H1 (cell line): Measurements from ENCODE around the gene CCDC148. TPM values are rescaled to one million over a fixed set of nuclear protein-coding genes. Genes with fewer than 3 reads are reported as not detected.

Experiments
- CTCF ChIA-PET: fragments of 300-600 bp; sonication (Branson Sonifier 250); formaldehyde crosslinking; loops from one replicate; lab custom pipeline; 2021; ENCODE audit not compliant: partially characterized antibody; lab: Charles Lee
- POLR2A ChIA-PET: fragments of 300-600 bp; sonication (Branson Sonifier 250); formaldehyde crosslinking; loops from one replicate; lab custom pipeline; 2021; ENCODE audit warnings: inconsistent platforms; ENCODE audit not compliant: partially characterized antibody; lab: Charles Lee
- DNase-seq, 2 experiments: peaks; one replicate each; pipeline versions ENCODE4 v3.0.0 to v3.0.0-alpha.2; 2010 to 2022; ENCODE audit warnings: low spot score in 2 of 2, low read depth in 1 of 2, mixed read lengths in 1 of 2
- FAIRE-seq: peaks from 2 replicates; lab custom pipeline; 2011; peaks lifted over from hg19 to GRCh38; lab: Jason Lieb, UNC
- H2AFZ ChIP-seq: 2 replicates; pipeline ENCODE4 v1.8.1; 2012; ENCODE audit warnings: low read length, inconsistent platforms
- H2AK5ac ChIP-seq: 2 replicates; pipeline ENCODE4 v1.6.1; 2013; ENCODE audit warnings: low read depth, low read length
- H2BK120ac ChIP-seq: replicated peaks from 2 replicates; pipeline ENCODE3; 2013; ENCODE audit warnings: low read depth, low read length, inconsistent platforms
- H2BK12ac ChIP-seq: 2 replicates; pipeline ENCODE4 v1.6.1; 2013; ENCODE audit warnings: low read depth, low read length
- H2BK15ac ChIP-seq: 2 replicates; pipeline ENCODE4 v1.6.1; 2013; ENCODE audit warnings: low read length
- H2BK20ac ChIP-seq: 2 replicates; pipeline ENCODE4 v1.6.1; 2013; ENCODE audit warnings: low read length
- H2BK5ac ChIP-seq: 2 replicates; pipeline ENCODE4 v1.6.1; 2013; ENCODE audit warnings: low read depth, low read length
- H3K14ac ChIP-seq: 2 replicates; pipeline ENCODE4 v1.6.1; 2013; ENCODE audit warnings: inconsistent platforms; ENCODE audit not compliant: insufficient read length
- H3K18ac ChIP-seq: 2 replicates; pipeline ENCODE4 v1.6.1; 2013; ENCODE audit warnings: low read length; ENCODE audit errors: extremely low read depth
- H3K23ac ChIP-seq: 2 replicates; pipeline ENCODE4 v1.6.1; 2013; ENCODE audit warnings: inconsistent platforms; ENCODE audit not compliant: insufficient read length
- H3K23me2 ChIP-seq: 2 replicates; pipeline ENCODE4 v1.6.1; 2013; ENCODE audit warnings: low read depth, low read length
- H3K27ac ChIP-seq: 2 replicates; pipeline ENCODE4 v1.6.1; 2011; ENCODE audit warnings: low read depth, low read length, inconsistent platforms
- H3K27me3 ChIP-seq, 4 experiments: replicated peaks in 1 of 4; 1 replicate in 1 of 4; 2 replicates in 3 of 4; pipeline versions ENCODE4 v1.6.1 to v1.8.1; 2011 to 2013; ENCODE audit warnings: low read length in 3 of 4, mild to moderate bottlenecking in 3 of 4, inconsistent platforms in 2 of 4, mixed read lengths in 2 of 4, moderate library complexity in 1 of 4; ENCODE audit not compliant: control insufficient read depth in 3 of 4, insufficient read depth in 3 of 4; ENCODE audit errors: extremely low read depth in 1 of 4
- H3K36me3 ChIP-seq, 4 experiments: 2 replicates each; pipeline versions ENCODE4 v1.6.1 to v1.8.1; 2011 to 2013; ENCODE audit warnings: mild to moderate bottlenecking in 4 of 4, low read length in 3 of 4, moderate library complexity in 2 of 4, control low read depth in 1 of 4, inconsistent platforms in 1 of 4; ENCODE audit not compliant: insufficient read depth in 4 of 4, control insufficient read depth in 2 of 4
- H3K4ac ChIP-seq: replicated peaks from 2 replicates; pipeline ENCODE3; 2013; ENCODE audit warnings: low read length, low read depth, mixed read lengths, inconsistent platforms; ENCODE audit not compliant: insufficient read length
- H3K4me1 ChIP-seq, 4 experiments: replicated peaks in 1 of 4; 1 replicate in 1 of 4; 2 replicates in 3 of 4; pipeline versions ENCODE4 v1.6.1 to v1.8.1; 2011 to 2013; ENCODE audit warnings: low read length in 3 of 4, inconsistent platforms in 2 of 4, mixed read lengths in 1 of 4; ENCODE audit not compliant: insufficient read depth in 4 of 4, control insufficient read depth in 3 of 4
- H3K4me2 ChIP-seq, 2 experiments: 2 replicates each; pipeline versions ENCODE4 v1.6.1 to v1.8.1; 2011 to 2013; ENCODE audit warnings: low read depth in 2 of 2, low read length in 2 of 2, control low read depth in 1 of 2, inconsistent platforms in 1 of 2, mild to moderate bottlenecking in 1 of 2; ENCODE audit not compliant: insufficient read depth in 1 of 2
- H3K4me3 ChIP-seq, 4 experiments: fragments of 200-600, 300-600 bp in 1 of 4; sonication (generic), shearing (Covaris generic), sonication (Bioruptor Twin) in 1 of 4; 2 replicates each; pipeline versions ENCODE4 v1.5.1 to v1.8.1; 2011 to 2016; ENCODE audit warnings: low read length in 4 of 4, low read depth in 3 of 4, control low read depth in 2 of 4, inconsistent platforms in 2 of 4, mild to moderate bottlenecking in 2 of 4, mixed read lengths in 1 of 4, moderate library complexity in 1 of 4; ENCODE audit not compliant: insufficient read depth in 2 of 4; ENCODE audit errors: extremely low read depth in 1 of 4
- H3K56ac ChIP-seq: replicated peaks from 2 replicates; pipeline ENCODE3; 2013; ENCODE audit warnings: low read depth, mild to moderate bottlenecking, mixed read lengths, low read length, inconsistent platforms; ENCODE audit not compliant: insufficient read length
- H3K79me1 ChIP-seq: 2 replicates; pipeline ENCODE4 v1.6.1; 2013; ENCODE audit warnings: low read depth, low read length, control low read depth
- H3K79me2 ChIP-seq, 2 experiments: 2 replicates each; pipeline versions ENCODE4 v1.6.1 to v1.8.1; 2012 to 2013; ENCODE audit warnings: low read length in 2 of 2, mild to moderate bottlenecking in 2 of 2, inconsistent platforms in 1 of 2; ENCODE audit not compliant: insufficient read depth in 2 of 2, control insufficient read depth in 1 of 2
- H3K9ac ChIP-seq, 4 experiments: replicated peaks in 1 of 4; 1 replicate in 1 of 4; 2 replicates in 3 of 4; pipeline versions ENCODE4 v1.6.1 to v1.8.1; 2011 to 2013; ENCODE audit warnings: low read depth in 3 of 4, low read length in 3 of 4, control low read depth in 2 of 4, mild to moderate bottlenecking in 2 of 4, moderate library complexity in 2 of 4, inconsistent platforms in 1 of 4; ENCODE audit errors: extremely low read depth in 1 of 4
- H3K9me3 ChIP-seq, 2 experiments: 2 replicates each; pipeline versions ENCODE4 v1.6.1 to v1.8.1; 2012 to 2013; ENCODE audit warnings: mild to moderate bottlenecking in 2 of 2, moderate library complexity in 2 of 2, control low read depth in 1 of 2, inconsistent platforms in 1 of 2, low read depth in 1 of 2, low read length in 1 of 2, mixed read lengths in 1 of 2; ENCODE audit not compliant: insufficient read depth in 2 of 2
- H4K20me1 ChIP-seq, 2 experiments: replicated peaks in 1 of 2; 2 replicates each; pipeline versions ENCODE3 to v1.8.1; 2011 to 2013; ENCODE audit warnings: inconsistent platforms in 2 of 2, low read length in 2 of 2, mild to moderate bottlenecking in 1 of 2; ENCODE audit not compliant: insufficient read depth in 2 of 2, control insufficient read depth in 1 of 2
- H4K5ac ChIP-seq: 2 replicates; pipeline ENCODE4 v1.6.1; 2013; ENCODE audit warnings: low read length, low read depth, mixed read lengths, inconsistent platforms; ENCODE audit not compliant: insufficient read length
- H4K8ac ChIP-seq: 2 replicates; pipeline ENCODE4 v1.8.0; 2013; ENCODE audit warnings: mild to moderate bottlenecking, moderate library complexity, low read length, inconsistent platforms; ENCODE audit not compliant: insufficient read depth; ENCODE audit errors: extremely low read depth
- H4K91ac ChIP-seq: replicated peaks from 2 replicates; pipeline ENCODE3; 2013; ENCODE audit warnings: low read length, mixed read lengths, inconsistent platforms; ENCODE audit not compliant: insufficient read length
- ASH2L ChIP-seq: fragments of 200-600, 300-600 bp; sonication (generic); IDR thresholded peaks from one replicate; pipeline ENCODE4 v1.7.1; 2017; ENCODE audit warnings: low read length
- BRCA1 ChIP-seq: IDR thresholded peaks from 2 replicates; pipeline ENCODE4 v1.6.1; 2012; ENCODE audit warnings: low read depth, low read length, improper control_type of control experiment
- CTBP2 ChIP-seq: IDR thresholded peaks from 2 replicates; pipeline ENCODE4 v1.7.0; 2011; ENCODE audit warnings: borderline replicate concordance, mild to moderate bottlenecking, moderate library complexity, mixed read lengths, low read length; ENCODE audit not compliant: insufficient read depth, insufficient read length
- HDAC2 ChIP-seq, 2 experiments: fragments of 300-600 bp in 1 of 2; sonication (generic) in 1 of 2; IDR thresholded peaks; 2 replicates each; pipeline ENCODE4 v1.6.1; 2011 to 2012; ENCODE audit warnings: low read depth in 2 of 2, low read length in 2 of 2, mild to moderate bottlenecking in 2 of 2, moderate library complexity in 2 of 2, borderline replicate concordance in 1 of 2, inconsistent platforms in 1 of 2
- KDM4A ChIP-seq: IDR thresholded peaks from one replicate; pipeline ENCODE4 v1.7.1; 2012; ENCODE audit warnings: low read depth, mild to moderate bottlenecking, moderate library complexity, low read length, inconsistent platforms; ENCODE audit not compliant: severe bottlenecking
- KDM5A ChIP-seq: fragments of 200-600 bp; IDR thresholded peaks from 2 replicates; pipeline ENCODE4 v1.7.1; 2012; ENCODE audit warnings: mild to moderate bottlenecking, low read length, inconsistent platforms, mixed read lengths
- NRF1 ChIP-seq: IDR thresholded peaks from 2 replicates; pipeline ENCODE4 v1.6.1; 2011; ENCODE audit warnings: mild to moderate bottlenecking, low read depth, low read length, improper control_type of control experiment
- PHF8 ChIP-seq: fragments of 200-600 bp; sonication (generic); conservative IDR thresholded peaks from 2 replicates; pipeline ENCODE4 v1.7.1; 2012; ENCODE audit warnings: low read depth, mild to moderate bottlenecking, inconsistent platforms, low read length, moderate library complexity
- POLR2A ChIP-seq, 2 experiments: IDR thresholded peaks; 1 replicate in 1 of 2; 2 replicates in 1 of 2; pipeline ENCODE4 v1.6.1; 2011; ENCODE audit warnings: low read depth in 2 of 2, low read length in 2 of 2, mild to moderate bottlenecking in 2 of 2; ENCODE audit errors: control extremely low read depth in 1 of 2
- RFX5 ChIP-seq: IDR thresholded peaks from 2 replicates; pipeline ENCODE4 v1.6.1; 2011; ENCODE audit warnings: low read depth, low read length, improper control_type of control experiment, borderline replicate concordance
- SP1 ChIP-seq: IDR thresholded peaks from 2 replicates; pipeline ENCODE4 v1.6.1; 2011; ENCODE audit warnings: low read depth, low read length
- SP2 ChIP-seq: IDR thresholded peaks from 2 replicates; pipeline ENCODE4 v1.6.1; 2012; ENCODE audit warnings: mild to moderate bottlenecking, low read length, inconsistent platforms
- SRF ChIP-seq: IDR thresholded peaks from 2 replicates; pipeline ENCODE4 v1.6.1; 2011; ENCODE audit warnings: mild to moderate bottlenecking, low read depth, low read length, moderate library complexity
- ZNF274 ChIP-seq: IDR thresholded peaks from 2 replicates; pipeline ENCODE4 v1.7.0; 2012; ENCODE audit warnings: low read length, borderline replicate concordance; ENCODE audit errors: extremely low read depth
- WGBS, 2 experiments: shearing (Covaris generic) in 1 of 2; methylation state at CpG; one replicate each; pipeline versions ENCODE4 v1.1.6 to v1.1.7; 2013 to 2015; ENCODE audit warnings: low lambda C conversion rate in 2 of 2, mixed read lengths in 2 of 2, inconsistent platforms in 1 of 2, low coverage in 1 of 2, missing lambda C conversion rate in 1 of 2; ENCODE audit not compliant: insufficient replicate concordance in 2 of 2, insufficient coverage in 1 of 2, insufficient read length in 1 of 2; ENCODE audit errors: extremely low coverage in 1 of 2, missing lambda C conversion rate in 1 of 2; 5-methylcytosine and 5-hydroxymethylcytosine counted together
- polyA plus RNA-seq, 7 experiments: library from polyadenylated mRNA; depleted of rRNA in 3 of 7; stranded (reverse) in 5 of 7; unstranded in 2 of 7; fragments of >200 nt in 5 of 7; fragments of 200-250 nt in 2 of 7; gene quantifications; 1 replicate in 5 of 7; 2 replicates in 1 of 7; 4 replicates in 1 of 7; pipeline versions ENCODE4 v1.2.1 to v1.2.3, GENCODE V29; 2011 to 2013; ENCODE audit warnings: missing spikeins in 2 of 7, mixed read lengths in 2 of 7
- total RNA-seq: library from RNA; stranded (reverse); fragmentation: NEBNext Ultra II Directional; extraction: Animal tissue kit (Norgen Biotek cat#: 25700); gene quantifications from 2 replicates; pipeline ENCODE4 v1.2.1, GENCODE V29; 2021
- TF ChIP-seq, protein P1 (sequence below): IDR thresholded peaks from 2 replicates; pipeline ENCODE4 v1.6.1; 2012; ENCODE audit warnings: inconsistent platforms

The CCDC148 gene
- total and polyA plus RNA-seq, 2 of the 8 experiments (the other 6 are each of a cell fraction or from before 2014, with no cell fraction given): 0.45 to 1.3 TPM

DNA sequence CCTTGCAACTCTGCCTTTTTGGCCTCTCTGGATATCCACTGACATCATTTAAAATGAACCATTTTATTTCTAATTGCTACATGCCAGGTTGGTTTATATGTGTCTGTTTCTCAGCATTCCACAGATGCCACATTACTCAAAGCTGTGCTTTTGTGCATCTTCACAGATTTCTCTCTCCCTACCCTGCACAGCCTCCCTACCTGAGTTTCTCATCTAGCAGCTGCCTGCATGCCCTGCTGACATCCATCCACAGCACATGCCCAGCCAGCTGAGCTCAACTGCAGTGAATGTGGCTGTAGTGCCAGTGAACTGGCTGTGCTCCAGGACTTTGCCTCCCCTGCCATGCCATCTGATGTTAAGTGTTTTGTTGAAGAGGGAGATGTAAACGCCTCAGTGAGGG lies 44.7 kb upstream of the CCDC148 start:
- no peak overlapping the region for H3K4me2 ChIP-seq
- H3K27ac ChIP-seq: no peak overlapping the region
- no peak overlapping the region; the same call in 1 of the 2 replicates for H2BK12ac ChIP-seq
- no peak overlapping the region for H2AK5ac ChIP-seq
- peaks cover 0 to 94% of the 10 kb centered on the region in 2 experiments for H3K79me2 ChIP-seq
- H4K5ac ChIP-seq: no peak overlapping the region
- H2BK15ac ChIP-seq: no peak overlapping the region
- H3K4ac ChIP-seq: no peak overlapping the region
- CTCF ChIA-PET: interaction anchor here (2.3 kb wide), 1 partner anchor 12 kb away, joined by 5 read pairs; no protein-coding TSS in a partner anchor
- no peaks in the 10 kb centered on the region for H3K27me3 ChIP-seq
- no peak for DNase-seq
- H2AFZ ChIP-seq: no peak overlapping the region
- no peak overlapping the region for H3K14ac ChIP-seq
- no peak overlapping the region for H3K18ac ChIP-seq
- H3K9me3 ChIP-seq: no peaks in the 10 kb centered on the region
- peaks cover 1% of the 10 kb centered on the region; the same call in 1 of the 2 replicates for H3K23me2 ChIP-seq
- no peaks in the 10 kb centered on the region for H3K36me3 ChIP-seq
- H2BK120ac ChIP-seq: no peak overlapping the region
- H4K20me1 ChIP-seq: peaks cover 0 to 2% of the 10 kb centered on the region in 2 experiments
- no peaks in the 10 kb centered on the region; the same call in 1 of the 2 replicates for H3K79me1 ChIP-seq
- FAIRE-seq: no peak
- H4K91ac ChIP-seq: no peak overlapping the region
- H3K23ac ChIP-seq: no peak overlapping the region
- H2BK20ac ChIP-seq: no peak overlapping the region
- H3K4me3 ChIP-seq: no peak overlapping the region
- H3K9ac ChIP-seq: no peak overlapping the region
- no peak overlapping the region for H4K8ac ChIP-seq
- H3K56ac ChIP-seq: no peak overlapping the region
- 86% methylated on average over 1 of the region's 1 CpG; no CpG with 5 or more reads in 1 of the 2 experiments for WGBS, 2 experiments
- no peak overlapping the region; the same call in 1 of the 2 replicates for H2BK5ac ChIP-seq
- H3K4me1 ChIP-seq: peaks cover 4 to 11% (median 7%) of the 10 kb centered on the region in 4 experiments; a peak in 4 of 7 replicates
- POLR2A ChIA-PET: no interaction called here
- TF ChIP-seq SRF (no peak), PHF8 (no peak), BRCA1 (no peak), NRF1 (no peak), SP1 (no peak), POLR2A (IDR thresholded peaks at IDR 0.05; ENCODE audit: control extremely low read depth in 1 of 2, low read depth in 2 of 2, low read length in 2 of 2) (no peak), RFX5 (no peak), CTBP2 (no peak), KDM4A (no peak), HDAC2 (IDR thresholded peaks at IDR 0.05; ENCODE audit: borderline replicate concordance in 1 of 2, low read depth in 2 of 2, low read length in 2 of 2) (no peak), SP2 (no peak), KDM5A (no peak), ZNF274 (no peak), ASH2L (no peak)
- TF ChIP-seq, protein P1, sequence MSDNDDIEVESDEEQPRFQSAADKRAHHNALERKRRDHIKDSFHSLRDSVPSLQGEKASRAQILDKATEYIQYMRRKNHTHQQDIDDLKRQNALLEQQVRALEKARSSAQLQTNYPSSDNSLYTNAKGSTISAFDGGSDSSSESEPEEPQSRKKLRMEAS: no peak
